DOHH2 (cell line): ENCODE measurements around the gene RIC8A.

Experiments used
- CTCF ChIP-seq: fragments of 200-600 bp; sonication (generic); IDR thresholded peaks from one replicate; pipeline ENCODE4 v1.5.1; 2014; ENCODE audit warnings: antibody characterized with exemption, mild to moderate bottlenecking, low read depth, low read length; ENCODE audit not compliant: poor library complexity, severe bottlenecking
- EZH2phosphoT487 ChIP-seq: fragments of 200-600 bp; sonication (generic); IDR thresholded peaks from 2 replicates; pipeline ENCODE4 v1.6.1; 2017; ENCODE audit warnings: borderline replicate concordance, mild to moderate bottlenecking, antibody characterized with exemption, low read length, moderate library complexity, mixed read lengths

DNA sequence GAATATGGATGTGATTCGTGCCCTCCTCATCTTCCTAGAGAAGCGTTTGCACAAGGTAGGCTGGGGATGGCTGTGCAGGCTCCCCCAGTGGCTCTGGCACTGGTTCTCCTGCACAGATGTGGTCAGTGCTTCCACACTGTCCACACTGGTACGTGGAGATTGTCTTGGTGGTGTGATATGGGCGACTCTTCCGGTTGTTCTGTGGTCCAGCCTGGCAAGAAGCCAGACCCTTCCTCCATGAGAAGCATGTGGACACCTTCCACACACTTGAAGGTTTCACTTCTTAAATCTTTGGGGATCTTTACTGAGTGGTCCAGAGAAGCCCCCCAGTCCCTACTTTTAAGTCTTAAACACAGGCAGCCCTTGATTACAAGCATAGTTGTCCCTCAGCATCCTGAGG is 3.8 kb downstream of the RIC8A start:
- TF ChIP-seq CTCF (no peak), EZH2phosphoT487 (no peak)
